Tibial artery (tissue), 4 donors: ENCODE results near the gene TMEM208.

Experiments
- DNase-seq, 2 donors: peaks; one replicate each; pipeline ENCODE4 v3.0.0-alpha.2; 2019
- H3K27ac ChIP-seq, 2 donors: fragments of 200-600 bp; sonication (generic) in 1 of 2; 1 replicate in 1 of 2; 2 replicates in 1 of 2; pipeline ENCODE4 v1.5.1; 2018 to 2019; ENCODE audit warnings: mild to moderate bottlenecking in 1 of 2
- H3K27me3 ChIP-seq, 2 donors: fragments of 200-600 bp; sonication (generic) in 1 of 2; one replicate each; pipeline versions ENCODE4 v1.5.1 to v1.6.0; 2016 to 2019
- H3K36me3 ChIP-seq, 3 donors: fragments of 200-600 bp; sonication (generic) in 2 of 3; one replicate each; pipeline ENCODE4 v1.5.1; 2016 to 2019; ENCODE audit warnings: mild to moderate bottlenecking in 2 of 3
- H3K4me1 ChIP-seq, 4 donors: fragments of 200-600 bp; sonication (generic) in 2 of 4; 1 replicate in 3 of 4; 2 replicates in 1 of 4; pipeline ENCODE4 v1.5.1; 2016 to 2019
- H3K4me3 ChIP-seq, 2 donors: fragments of 200-600 bp; sonication (generic) in 1 of 2; 1 replicate in 1 of 2; 2 replicates in 1 of 2; pipeline ENCODE4 v1.5.1; 2018 to 2019; ENCODE audit warnings: mild to moderate bottlenecking in 2 of 2
- H3K9me3 ChIP-seq, 3 donors: fragments of 200-600 bp; sonication (generic) in 1 of 3; one replicate each; pipeline ENCODE4 v1.5.1; 2016 to 2019
- CTCF ChIP-seq, 2 experiments: fragments of 200-600 bp in 1 of 2; fragments of 450-650 bp in 1 of 2; IDR thresholded peaks; one replicate each; pipeline ENCODE4 v1.5.1; 2017 to 2019; ENCODE audit warnings: antibody characterized with exemption in 2 of 2, mild to moderate bottlenecking in 1 of 2, moderate library complexity in 1 of 2
- intact Hi-C: fragments of 100-400 bp; cut with DNase I; formaldehyde crosslinking; loops from one replicate; pipeline ENCODE4 v1.15.0; 2023; ENCODE audit warnings: low total_unique reads

TMEM208 gene

DNA sequence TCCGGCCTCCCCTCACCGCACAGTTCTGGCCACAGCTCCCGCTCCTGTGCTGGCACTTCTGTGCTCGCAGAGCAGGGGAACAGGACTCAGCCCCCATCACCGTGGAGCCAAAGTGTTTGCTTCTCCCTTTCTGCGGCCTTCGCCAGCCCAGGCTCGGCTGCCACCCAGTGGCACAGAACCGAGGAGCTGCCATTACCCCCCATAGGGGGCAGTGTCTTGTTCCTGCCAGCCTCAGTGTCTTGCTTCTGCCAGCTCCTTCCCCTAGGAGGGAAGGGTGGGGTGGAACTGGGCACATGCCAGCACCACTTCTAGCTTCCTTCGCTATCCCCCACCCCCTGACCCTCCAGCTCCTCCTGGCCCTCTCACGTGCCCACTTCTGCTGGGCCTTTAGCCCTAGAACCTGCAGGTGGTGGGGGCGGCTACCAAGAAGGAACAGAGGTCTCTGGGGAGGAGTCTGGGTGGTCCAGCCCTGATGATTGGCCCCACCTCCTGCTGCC, 28.6 kb upstream of the TMEM208 start:
- H3K9me3 ChIP-seq, result no peaks in the 10 kb centered on the region
- H3K4me3 ChIP-seq, result no peak overlapping the region
- no peak for DNase-seq
- H3K27me3 ChIP-seq, result no peaks in the 10 kb centered on the region
- H3K36me3 ChIP-seq, result peaks cover 42 to 82% (median 63%) of the 10 kb centered on the region in 3 donors
- peak overlapping the region in 1 of 2 donors; percentile 11 for H3K27ac ChIP-seq
- TF ChIP-seq CTCF (IDR thresholded peaks at IDR 0.05), result peak; percentile 33 to 45
- intact Hi-C loops, result no loop called here
- peaks cover 2 to 33% (median 10%) of the 10 kb centered on the region in 4 donors for H3K4me1 ChIP-seq

GRCh38 chr16:67199011-67199807, 27.7 kb upstream of the TMEM208 start, which contains the start of gene ELMO3:
ELMO3 (plus strand) TSS chr16:67199131; CDS start chr16:67199327, 196 bp downstream.
- Histone ChIP-seq H3K9me3 (no peaks in the 10 kb centered on the region), H3K27ac (peak within 1 kb of the TSS in 1 of 2 donors; percentile 11), H3K27me3 (no peaks in the 10 kb centered on the region), H3K4me3 (no peak within 1 kb of the TSS), H3K4me1 (peaks cover 0 to 24% (median 4%) of the 10 kb centered on the region in 4 donors), H3K36me3 (peaks cover 44 to 82% (median 63%) of the 10 kb centered on the region in 3 donors)
- no peak for TF ChIP-seq CTCF (IDR thresholded peaks at IDR 0.05)
- intact Hi-C loops, result no loop called here
- DNase-seq, result no peak

- Histone ChIP-seq H3K9me3 (no peaks in the 10 kb centered on the region), H3K4me3 (no peak overlapping the region), H3K36me3 (peaks cover 38 to 80% (median 57%) of the 10 kb centered on the region in 3 donors), H3K4me1 (peaks cover 0 to 21% (median 4%) of the 10 kb centered on the region in 4 donors), H3K27me3 (no peaks in the 10 kb centered on the region), H3K27ac (no peak overlapping the region)
- DNase-seq, result no peak
- TF ChIP-seq CTCF (IDR thresholded peaks at IDR 0.05), result no peak
- intact Hi-C loops, result no loop called here
Observed at GRCh38 chr16:67199808-67200198, 27.1 kb upstream of the TMEM208 start.

- intact Hi-C loops, result no loop called here
- H3K27ac ChIP-seq, result no peak overlapping the region
- no peak for DNase-seq
Observed at GRCh38 chr16:67200491-67200890, 26.4 kb upstream of the TMEM208 start.

More at GRCh38 chr16:67200491-67200890, 26.4 kb upstream of the TMEM208 start:
- Histone ChIP-seq H3K9me3 (no peaks in the 10 kb centered on the region), H3K4me3 (no peak overlapping the region), H3K27me3 (no peaks in the 10 kb centered on the region), H3K36me3 (peaks cover 33 to 75% (median 50%) of the 10 kb centered on the region in 3 donors), H3K4me1 (peaks cover 0 to 21% (median 4%) of the 10 kb centered on the region in 4 donors)
- no peak for TF ChIP-seq CTCF (IDR thresholded peaks at IDR 0.05)
